Midbrain (tissue), 1 donor: Measurements from ENCODE around the gene FEZF1.
"Not testable (repeated sequence)": the region's sequence is repeated elsewhere in the genome, so short reads cannot be mapped to it uniquely, and the experiment has no call there.

ENCODE experiments used
- DNase-seq: peaks from one replicate; lab custom pipeline; 2025; lab: John Stamatoyannopoulos, UW

Gene FEZF1

DNA sequence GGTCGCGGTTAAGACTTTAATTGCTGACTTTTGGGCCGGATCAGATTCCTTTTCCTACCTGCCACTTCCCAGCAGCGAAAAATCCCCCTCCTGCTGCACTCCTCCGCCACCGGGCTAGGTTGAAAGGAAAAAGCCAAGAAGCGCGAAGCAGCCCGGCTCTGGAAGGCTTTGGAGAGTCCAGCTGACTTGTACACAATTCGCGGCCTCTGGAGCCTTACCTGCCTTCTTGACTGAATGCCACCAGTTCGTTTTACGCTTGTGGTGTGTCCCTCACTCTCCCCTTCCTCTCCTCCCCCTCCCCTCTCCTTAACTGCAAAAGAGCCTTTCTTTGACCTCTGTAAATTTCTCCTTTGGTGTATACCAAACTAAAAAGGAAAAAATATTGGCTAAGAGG, 2.7 kb upstream of the FEZF1 start:
- DNase-seq, result no peak

DNA sequence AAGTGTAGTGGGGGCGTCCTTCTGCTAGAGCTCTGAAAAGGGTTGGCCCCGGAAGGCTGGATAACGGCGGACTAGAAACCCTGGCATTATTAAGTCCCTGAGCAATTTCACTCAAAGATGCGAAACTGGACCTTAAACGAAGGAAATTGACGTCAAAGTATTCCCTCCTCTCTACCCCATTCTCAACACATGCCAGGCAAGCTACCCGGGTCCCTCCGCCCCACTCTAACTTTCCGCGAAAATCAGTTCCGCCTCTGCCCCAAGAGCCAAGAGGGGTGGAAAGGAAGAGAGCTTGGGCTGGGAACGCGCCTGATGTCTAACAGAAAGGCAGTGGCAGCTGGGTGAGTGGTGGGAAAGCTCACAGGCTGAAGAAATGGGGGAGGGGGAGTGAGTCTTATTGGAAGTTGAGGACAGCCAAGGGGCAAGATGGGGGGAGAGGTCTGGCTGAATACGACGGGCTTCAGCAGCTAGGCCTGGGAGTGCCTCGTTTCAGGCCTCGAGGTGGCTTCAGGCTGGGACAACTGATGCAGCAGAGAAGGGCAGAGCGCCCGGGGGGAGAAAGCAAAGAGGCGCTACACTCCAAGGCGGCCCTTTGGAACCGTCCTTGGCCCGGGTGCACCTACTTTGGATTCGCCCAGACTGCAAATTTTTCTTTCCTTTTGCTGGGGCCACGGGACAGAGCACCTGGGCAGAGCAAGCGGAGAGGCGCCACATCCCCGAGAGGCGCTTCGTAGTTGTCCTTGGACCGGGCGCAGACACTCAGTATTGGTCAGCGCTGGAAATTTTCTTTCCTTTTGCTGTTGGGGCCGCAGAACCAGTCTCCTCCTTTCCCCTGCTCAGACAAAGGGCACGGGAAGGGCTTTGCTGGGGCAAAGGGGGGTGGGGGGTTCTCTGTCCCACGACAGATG, 2.0 kb upstream of the FEZF1 start:
- DNase-seq, result no peak

DNA sequence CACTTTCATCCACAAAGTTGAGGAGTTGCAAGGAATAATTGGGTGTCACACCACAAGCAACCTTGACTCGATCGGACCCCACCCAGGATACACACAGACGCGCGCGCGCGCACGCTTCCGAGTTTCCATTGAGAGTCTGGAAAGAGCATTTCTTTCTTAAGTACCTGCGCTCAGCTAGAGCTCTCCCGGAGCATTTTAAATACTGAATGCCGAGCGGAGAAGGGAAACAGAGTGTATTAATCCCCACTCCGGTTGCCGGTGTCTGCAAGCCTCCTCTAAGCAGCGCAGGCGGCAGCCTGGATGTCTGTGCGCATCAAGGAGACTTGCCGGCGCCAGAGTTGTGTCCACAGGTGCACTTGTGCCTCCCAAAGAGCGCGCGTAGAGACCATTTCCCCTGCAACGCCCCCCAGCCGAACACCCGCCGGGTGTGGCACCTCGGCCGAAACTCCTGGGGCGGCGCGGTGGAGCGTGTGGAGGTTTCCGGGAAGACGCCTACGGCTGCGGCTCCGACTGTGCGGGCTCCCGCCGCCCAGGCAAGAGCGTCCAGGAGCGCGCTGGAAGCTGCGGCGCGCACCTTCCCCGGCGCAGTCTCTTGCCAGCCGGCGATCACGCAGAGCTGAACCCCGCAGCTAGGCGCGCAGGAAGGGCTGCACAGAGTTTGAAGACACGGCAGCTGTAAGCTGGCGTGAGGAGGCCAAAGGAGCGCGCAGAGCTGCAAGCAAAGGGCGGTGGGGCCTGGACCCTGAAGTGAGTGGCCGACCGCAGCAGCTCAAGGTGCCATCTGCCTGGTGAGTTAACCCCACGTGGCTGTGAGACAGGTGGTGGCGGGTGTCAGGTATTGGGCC, 1.1 kb upstream of the FEZF1 start:
- DNase-seq, result no peak

DNA sequence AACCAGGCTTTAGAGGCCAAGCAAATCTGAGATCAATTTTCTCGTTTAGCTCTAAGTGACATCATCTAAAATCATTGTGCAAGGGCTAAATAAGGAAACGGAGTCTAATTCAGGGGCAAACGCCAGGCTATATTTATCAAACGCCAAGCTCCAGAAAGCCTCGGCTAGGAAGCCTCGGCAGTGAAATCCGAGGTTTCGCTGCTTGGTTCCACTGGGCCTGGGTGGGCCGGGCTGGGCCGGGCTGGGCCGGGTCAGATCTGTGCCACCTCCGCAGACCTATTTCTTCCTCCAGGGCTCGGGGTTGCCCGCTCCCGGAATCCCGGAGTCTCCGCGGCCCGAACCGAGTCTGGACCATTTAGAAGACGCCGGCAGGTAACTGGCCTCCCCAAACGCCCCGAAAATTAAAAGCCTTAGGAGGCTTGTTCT, 459 bp upstream of the FEZF1 start:
- DNase-seq, result no peak

DNA sequence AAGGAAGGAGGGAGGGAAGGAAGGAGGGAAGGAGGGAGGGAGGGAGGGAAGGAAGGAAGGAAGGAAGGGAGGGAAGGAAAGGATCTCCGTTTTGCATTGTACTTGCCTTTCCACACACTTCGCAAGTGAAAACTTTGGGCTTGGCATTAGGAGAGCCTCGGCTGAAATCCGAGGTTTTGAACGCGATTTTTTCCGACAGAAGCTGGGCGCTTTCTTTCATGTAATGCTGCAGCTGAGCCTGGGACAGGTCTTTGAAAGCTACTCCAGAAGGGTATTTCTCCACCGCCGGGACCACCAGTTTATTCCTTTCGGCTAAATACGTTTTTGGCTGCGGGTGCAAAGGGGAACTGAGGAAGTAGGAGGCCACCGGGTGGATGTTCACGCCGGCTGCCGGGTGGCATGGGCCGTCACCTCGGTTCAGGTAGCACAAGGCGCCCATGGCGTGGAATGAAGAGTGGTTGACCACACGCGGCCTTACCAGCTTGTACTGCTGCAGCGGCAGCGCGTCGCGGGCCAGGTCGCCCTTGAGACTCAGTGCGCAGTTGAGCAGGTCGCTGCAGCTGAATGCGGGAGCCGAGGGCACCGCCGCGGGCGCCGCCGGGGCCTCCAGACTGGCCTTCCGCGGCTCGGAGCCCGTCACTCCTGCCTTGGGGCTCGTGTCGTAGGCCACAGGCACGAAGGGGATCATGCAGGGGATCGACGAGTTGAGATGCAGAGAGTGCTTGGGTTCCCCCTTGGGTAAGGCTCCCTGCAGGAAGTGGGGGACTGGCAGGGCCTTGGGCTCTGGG, 825 bp downstream of the FEZF1 start:
- DNase-seq, result no peak

DNA sequence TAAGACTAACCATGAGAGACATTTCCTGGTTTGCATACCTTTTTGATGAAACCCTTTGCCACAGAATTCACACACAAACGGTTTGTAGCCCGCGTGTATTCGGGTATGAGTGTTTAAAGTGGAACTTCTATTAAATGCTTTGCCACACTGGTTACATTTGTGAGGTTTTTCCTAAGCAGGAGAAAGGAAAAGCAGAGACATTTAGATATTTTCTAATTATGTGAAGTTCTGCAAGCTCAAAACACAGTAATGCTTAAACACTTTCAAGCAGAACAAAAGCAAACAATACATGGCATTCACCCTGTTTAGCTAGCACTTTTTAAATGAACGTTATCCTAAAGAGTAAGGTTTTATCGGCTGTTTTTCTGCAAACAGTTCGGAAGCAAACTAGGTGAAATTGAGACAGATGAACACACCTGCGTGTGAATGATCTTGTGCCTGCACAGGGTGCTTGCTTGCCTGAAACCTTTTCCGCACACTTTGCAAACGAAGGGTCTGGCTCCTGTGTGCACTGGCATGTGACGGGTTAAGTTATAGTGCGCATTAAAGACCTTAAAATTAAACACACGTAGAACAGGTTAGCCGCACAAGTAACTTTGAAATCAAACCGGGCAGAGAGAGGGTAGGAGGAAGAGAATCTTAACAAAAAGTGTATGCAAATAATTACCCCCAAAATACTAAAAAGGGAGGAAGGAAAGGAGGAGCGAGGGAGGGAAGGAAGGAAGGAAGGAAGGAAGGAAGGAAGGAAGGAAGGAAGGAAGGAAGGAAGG, 1.6 kb downstream of the FEZF1 start:
- no peak for DNase-seq

DNA sequence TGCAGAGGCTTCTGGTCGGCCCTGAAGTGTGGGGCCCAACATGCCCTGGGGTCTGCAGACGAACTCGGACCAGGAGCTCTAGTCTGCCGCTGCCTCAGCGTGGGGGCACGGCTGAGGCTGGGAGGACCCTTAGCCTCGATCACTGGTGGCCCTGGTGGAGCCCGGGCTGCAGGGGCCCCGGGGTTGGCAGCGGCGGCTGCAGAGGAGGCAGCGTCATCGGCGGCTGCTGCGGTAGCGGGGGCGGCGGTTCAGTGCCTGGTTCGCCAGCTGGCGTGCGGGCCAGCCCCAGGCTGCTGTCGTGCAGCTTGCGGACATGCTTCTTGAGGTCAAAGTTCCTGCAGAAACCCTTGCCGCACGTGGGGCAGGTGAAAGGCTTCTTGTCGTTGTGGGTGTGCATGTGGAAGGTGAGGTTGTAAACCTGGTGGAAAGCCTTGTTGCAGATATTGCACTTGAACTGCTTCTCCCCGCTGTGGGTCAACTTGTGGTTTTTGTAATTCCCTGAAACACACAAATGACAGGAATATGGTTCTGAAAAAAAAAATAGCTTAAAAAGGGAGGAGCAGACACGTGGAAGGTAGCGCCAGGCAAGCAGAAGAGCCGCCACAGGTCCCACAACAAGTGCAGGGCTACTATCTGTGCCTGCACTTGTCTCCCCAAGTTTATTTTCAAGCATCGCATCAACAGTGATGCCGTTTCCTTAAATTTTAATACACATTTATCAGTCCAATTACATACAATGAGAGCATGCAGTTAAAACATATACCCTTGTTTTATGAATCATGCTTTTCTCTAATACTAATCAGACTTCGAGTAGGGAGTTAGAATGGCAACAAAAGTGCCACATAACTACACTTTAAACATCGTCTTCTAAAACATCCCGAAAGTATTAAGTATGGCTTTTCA, 2.4 kb downstream of the FEZF1 start:
- DNase-seq, result no peak

DNA sequence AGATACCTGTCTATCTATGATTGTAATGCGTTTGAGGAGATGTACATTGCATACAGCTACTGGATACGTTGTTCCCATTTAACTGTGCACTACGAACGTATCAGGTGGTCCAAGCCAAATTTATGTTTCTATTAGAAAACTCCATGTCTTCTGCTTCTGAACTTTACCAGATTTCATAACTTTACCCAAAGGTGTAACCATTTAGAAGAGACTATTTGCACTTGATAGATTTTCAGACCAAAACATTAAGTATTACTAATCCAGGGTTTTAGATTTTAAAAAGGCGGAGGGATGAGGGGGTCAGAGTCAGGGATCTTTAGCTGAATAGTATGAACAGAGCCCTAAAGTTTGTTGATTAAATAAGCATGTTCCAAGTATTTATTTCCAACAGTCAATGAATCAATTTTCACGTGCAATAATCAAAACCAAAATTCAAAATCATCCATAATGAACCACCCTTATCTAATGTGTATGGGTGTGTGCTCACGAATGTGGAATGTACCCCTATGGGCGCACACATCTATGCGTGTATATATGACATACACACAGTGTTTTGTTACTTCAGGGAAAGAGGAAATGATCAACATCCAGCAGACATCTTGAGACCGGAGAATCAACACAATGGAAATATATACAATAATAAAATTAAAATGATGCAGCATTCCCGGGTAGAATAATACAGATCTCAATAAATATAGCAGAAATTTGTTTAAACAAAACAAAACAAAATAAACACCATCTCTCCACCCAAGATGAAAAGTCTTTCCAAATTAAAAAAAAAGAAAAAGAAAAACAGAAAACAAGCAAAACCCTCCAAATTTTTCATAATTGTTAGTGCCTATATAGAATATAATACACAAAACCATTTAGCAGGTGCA, 3.4 kb downstream of the FEZF1 start:
- DNase-seq, result no peak

DNA sequence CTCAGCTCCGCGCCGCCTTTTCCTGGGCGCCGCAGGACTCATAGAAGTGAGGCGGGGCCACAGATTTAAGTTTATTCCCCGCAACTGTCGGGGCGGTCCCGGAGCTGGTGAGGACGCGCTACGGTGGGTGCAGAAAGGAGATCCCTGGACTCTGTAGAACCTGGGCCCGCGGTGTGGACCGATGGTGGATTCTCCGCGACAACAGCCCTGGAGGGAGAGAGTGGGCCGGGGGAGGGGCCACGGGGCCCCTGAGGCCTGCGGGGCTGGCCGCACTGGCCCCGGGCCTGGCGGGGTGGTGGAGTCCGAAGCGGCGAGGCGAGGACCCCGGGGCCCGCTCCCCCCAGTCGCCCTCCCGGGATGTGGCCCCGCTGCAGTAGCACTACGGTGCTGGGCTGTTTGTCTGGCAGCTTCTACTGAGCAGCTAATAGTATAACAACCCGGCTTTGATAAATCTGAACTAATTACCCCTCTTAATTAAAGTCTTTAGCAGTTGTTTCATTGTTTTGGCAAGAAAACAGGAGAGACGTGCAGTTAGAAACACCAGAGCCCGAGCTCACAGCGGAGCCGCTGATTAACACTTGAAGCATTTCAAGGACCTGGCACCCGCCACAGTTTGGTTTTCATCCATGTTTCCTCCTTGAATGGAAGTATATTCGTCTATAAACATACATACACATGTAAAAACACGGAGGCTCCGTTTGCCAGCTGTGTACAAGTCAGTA, 4.2 kb downstream of the FEZF1 start:
- DNase-seq, result no peak

DNA sequence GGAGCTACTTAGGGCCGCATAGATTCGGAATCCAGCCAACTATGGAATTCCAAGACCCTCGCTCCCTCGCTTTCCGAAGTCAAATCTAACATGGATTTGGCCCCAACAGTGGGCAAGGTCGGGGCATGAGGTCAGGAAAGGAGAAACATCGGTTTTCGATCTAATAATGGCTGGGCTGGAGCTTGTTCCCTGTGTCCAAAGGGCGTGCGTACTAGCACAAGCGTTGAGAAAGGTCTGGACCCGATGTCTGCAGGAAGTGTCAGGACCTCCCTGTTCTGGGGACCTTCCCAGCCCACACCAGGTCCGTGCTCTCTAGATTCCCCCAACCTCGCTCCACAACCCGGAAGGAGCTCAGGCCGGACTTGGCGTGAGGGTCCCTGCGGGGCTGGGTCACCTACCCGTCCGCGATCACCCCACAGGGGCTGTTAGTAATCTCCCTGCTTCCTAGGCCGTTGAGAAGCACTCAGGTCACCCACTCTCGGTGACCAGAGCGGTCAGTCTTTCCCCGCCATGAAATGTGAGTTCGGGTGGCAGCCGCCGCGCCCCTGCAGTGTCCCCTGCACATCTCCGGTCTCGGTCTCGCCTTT, 4.8 kb downstream of the FEZF1 start:
- DNase-seq, result no peak

DNA sequence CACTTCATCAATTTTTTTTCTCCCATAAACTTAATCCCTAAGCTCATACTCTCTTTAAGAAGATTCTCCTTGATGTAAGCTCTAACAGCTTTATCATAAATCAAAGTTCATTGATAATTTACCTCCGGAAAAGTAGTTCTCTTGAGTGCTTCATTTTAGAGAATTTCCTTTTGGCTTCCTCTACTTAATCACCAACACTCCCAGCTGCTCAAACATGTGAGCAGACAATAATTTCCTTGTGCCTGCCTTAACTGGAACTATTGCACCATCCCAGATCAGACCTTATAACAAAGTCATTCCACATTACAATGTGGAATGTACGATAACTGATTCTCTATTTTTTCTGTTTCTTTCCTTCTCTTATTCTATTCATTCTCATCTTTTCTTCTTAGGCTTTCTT, 5.9 kb downstream of the FEZF1 start:
- DNase-seq, result no peak

DNA sequence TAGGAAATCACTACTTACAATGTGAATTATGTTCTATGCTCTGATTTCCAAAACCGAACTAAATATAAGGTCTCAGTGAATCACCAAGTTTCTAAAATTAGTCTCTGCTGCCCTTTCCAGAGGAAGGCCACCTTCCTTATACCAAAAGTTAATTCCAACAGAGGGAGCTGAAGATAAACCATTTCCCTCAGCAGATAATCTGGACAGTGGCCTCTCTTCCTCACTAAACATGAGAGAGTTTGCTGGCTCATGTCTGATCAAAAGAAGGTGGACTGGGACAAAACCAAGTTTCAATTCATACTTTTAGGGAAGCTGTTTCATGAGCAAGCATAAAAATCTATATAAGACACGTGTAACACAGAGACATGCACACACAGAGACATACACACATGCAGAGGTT, 6.4 kb downstream of the FEZF1 start:
- no peak for DNase-seq

DNA sequence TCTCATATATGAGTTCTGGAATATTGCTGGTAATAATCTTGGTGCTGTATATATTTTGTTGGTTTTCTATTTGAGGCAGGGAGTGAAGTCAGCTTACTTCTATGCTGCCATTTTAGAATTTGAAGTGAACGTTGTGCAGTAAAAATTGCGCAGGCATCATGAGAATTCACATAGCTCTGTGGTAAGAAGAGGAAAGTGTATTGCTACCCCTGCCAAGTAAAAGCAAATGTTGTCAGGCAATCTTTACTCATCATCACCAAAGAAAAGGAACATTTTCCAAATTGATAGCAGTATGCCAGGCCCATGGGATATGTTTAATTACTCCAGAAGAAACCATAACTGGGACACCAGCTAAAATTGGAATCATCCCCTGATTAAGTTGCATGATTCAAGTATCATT, 13.4 kb downstream of the FEZF1 start:
- DNase-seq, result no peak

DNA sequence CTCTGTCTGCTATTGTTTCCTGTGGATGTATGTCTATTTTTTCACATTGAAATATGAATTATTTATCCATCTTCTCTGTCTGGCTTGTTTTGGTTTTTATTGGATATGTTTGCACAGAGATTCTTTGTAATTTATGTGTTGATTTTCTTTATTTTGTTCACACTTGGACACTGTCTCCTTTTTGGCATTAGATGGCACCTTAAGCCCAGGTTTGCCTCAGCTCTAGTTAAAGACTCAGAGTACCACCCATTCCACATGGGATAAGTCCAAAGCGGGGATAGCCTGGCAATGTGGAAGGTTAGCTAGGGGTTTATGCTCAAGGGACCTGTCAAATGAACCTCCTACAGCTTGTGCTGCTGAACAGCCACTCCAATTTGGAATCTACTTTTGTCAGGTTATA, 14.1 kb downstream of the FEZF1 start:
- DNase-seq, result no peak

DNA sequence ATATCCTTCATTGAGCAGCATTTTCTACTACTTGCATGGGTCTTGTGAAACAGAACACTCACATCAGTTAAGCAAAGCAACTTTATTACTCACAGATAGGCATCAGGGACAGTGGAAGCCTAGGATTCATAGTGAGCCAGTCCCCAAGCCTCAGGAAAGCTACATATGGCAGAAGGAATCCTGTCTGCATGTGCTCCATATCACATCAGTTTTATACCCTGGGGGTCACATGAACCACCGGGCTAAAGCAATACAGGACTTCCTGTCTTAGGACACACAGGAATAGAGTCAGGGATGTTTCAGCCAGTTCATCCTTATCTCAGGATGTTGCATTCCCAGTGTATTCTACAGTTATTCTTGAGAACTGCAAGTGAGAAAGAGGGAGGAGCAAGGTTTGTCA, 15.1 kb downstream of the FEZF1 start:
- no peak for DNase-seq

DNA sequence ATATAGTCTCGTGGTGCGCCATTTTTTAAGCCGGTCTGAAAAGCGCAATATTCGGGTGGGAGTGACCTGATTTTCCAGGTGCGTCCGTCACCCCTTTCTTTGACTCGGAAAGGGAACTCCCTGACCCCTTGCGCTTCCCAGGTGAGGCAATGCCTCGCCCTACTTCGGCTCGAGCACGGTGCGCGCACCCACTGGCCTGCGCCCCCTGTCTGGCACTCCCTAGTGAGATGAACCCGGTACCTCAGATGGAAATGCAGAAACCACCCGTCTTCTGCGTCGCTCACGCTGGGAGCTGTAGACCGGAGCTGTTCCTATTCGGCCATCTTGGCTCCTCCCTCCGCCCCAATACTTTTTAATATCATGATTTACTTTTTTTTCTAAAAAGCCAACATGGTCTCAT, 19.9 kb downstream of the FEZF1 start:
- DNase-seq, result not testable (repeated sequence)

DNA sequence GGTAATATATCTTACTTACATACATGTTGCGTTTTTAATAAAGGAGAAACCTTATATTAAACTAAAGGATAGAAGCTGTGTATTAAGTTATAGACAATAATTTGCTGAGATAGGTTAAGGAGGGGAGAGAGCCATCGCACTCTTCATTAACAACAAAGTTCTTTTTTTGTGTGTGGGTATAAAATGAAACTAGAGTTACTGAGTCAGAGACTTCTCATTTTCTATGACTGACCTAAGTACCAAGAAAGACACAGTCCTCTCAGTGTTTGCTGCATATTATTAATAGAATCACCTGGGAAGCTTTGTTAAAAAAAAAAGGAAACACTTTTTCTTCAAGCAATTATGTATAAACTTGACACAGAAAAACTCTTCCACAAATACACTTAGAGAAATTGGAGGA, 31.4 kb downstream of the FEZF1 start:
- DNase-seq, result no peak

DNA sequence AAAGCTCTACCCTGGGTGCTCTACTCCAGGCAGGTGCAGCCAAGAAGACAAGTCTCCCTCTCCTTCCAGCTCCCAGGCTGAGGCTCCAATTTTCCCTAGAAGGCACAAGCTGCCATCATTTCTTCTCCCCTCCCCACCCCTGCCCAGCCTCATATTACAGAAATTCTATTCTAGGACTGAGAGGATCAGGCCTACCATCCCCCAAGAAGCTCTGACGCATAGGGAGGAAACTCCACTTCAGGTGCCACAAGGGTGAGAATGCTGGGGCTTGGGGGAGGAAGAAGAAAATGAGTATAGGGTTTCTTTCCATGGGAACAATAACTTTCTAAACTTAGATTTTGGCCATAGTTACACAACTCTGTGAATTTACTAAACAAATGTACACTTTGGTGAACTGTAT, 35.3 kb downstream of the FEZF1 start:
- DNase-seq, result no peak
